OCI-M2 (cell line): ENCODE results near the gene UTS2B.
"Not testable (repeated sequence)": the region's sequence is repeated elsewhere in the genome, so short reads cannot be mapped to it uniquely, and the experiment has no call there.

Experiments used
- DNase-seq: peaks from one replicate; lab custom pipeline; 2025; ENCODE audit not compliant: unreplicated experiment; lab: John Stamatoyannopoulos, UW

Gene UTS2B

GRCh38 chr3:191283400-191283799 is 46.9 kb downstream of the UTS2B start:
- no peak for DNase-seq

- DNase-seq = no peak
Observed at GRCh38 chr3:191282251-191283185, 47.8 kb downstream of the UTS2B start.

GRCh38 chr3:191280882-191281281 is 49.4 kb downstream of the UTS2B start:
- no peak for DNase-seq

GRCh38 chr3:191280111-191280510 is 50.2 kb downstream of the UTS2B start:
- no peak for DNase-seq

GRCh38 chr3:191275751-191276150 is 54.6 kb downstream of the UTS2B start:
- DNase-seq = no peak

GRCh38 chr3:191275244-191275643 is 55.1 kb downstream of the UTS2B start:
- DNase-seq = not testable (repeated sequence)

GRCh38 chr3:191269289-191270085 is 60.8 kb downstream of the UTS2B start:
- no peak for DNase-seq

- no peak for DNase-seq
Observed at GRCh38 chr3:191268737-191269136, 61.6 kb downstream of the UTS2B start.

- DNase-seq = no peak
Observed at GRCh38 chr3:191263850-191264249, 66.5 kb downstream of the UTS2B start.

GRCh38 chr3:191263365-191263764 is 67.0 kb downstream of the UTS2B start:
- DNase-seq = no peak

GRCh38 chr3:191262650-191263049 is 67.7 kb downstream of the UTS2B start:
- no peak for DNase-seq

GRCh38 chr3:191261304-191261638 is 69.1 kb downstream of the UTS2B start:
- no peak for DNase-seq

GRCh38 chr3:191260431-191261303 is 69.7 kb downstream of the UTS2B start:
- DNase-seq = no peak

- no peak for DNase-seq
Observed at GRCh38 chr3:191259486-191259885, 70.8 kb downstream of the UTS2B start.

- DNase-seq = no peak
Observed at GRCh38 chr3:191257286-191257685, 73.0 kb downstream of the UTS2B start.

GRCh38 chr3:191256405-191256804 is 73.9 kb downstream of the UTS2B start:
- no peak for DNase-seq

- DNase-seq = no peak
Observed at GRCh38 chr3:191255156-191255555, 75.2 kb downstream of the UTS2B start.

GRCh38 chr3:191254098-191254873 is 76.0 kb downstream of the UTS2B start:
- no peak for DNase-seq

- no peak for DNase-seq
Observed at GRCh38 chr3:191253089-191253799, 77.1 kb downstream of the UTS2B start.

GRCh38 chr3:191246630-191247029 is 83.7 kb downstream of the UTS2B start:
- no peak for DNase-seq
